GM18907 (cell line): ENCODE results near the gene PSME1.

ENCODE experiments used
- ATAC-seq: cut with Tn5 transposase; IDR thresholded peaks from one replicate; pipeline ENCODE4 v1.9.1; 2021; ENCODE audit warnings: mild to moderate bottlenecking, moderate library complexity; ENCODE audit not compliant: unreplicated experiment

PSME1 gene

GRCh38 chr14:24135834-24136683, at the start of gene PSME1:
TSS of gene PSME1 (plus strand) at chr14:24136194. CDS start at chr14:24136263, 69 bp downstream.
- ATAC-seq: peak; percentile 82

GRCh38 chr14:24087004-24087403, 49.0 kb upstream of the PSME1 start:
- no peak for ATAC-seq

DNA sequence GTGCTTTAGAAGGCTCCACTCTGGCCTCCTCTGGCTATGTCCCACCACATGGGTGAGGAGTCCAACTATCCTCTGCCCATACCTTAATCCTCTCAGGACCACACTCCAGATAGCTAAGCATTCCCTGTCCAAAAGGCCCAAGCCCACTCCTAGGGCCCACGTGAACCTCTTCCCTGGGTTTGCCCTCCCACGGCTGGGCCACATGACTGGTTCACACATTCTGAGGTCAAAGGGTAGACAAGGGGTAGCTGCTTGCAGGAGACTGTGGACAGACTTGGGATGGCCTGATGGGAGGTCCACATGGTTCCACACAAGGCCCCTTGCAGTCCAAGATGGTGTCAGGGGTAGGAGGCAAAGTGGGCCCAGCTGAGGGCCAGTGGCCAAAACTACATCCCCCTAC, 47.9 kb upstream of the PSME1 start:
- ATAC-seq: no peak

GRCh38 chr14:24089890-24090289, 46.1 kb upstream of the PSME1 start:
- ATAC-seq: no peak

DNA sequence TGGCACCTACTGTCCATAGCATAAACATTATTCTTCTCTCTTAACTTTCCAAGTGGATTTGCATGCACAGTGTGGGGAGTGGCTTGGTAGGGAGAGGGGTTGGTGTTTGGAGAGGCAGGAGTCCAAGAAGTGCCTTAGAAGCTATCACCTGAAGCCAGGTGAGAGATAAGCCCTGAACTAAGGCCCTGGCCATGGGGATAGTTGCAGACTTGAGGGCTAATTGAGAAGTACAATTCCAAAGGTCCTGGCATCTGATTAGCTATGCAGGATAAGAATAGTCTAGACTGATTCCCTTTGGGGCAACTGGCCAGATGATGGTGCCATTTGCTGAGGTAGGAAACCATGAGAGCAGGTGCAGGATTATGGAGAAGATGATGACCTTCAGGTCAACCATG, 43.9 kb upstream of the PSME1 start:
- ATAC-seq: no peak

DNA sequence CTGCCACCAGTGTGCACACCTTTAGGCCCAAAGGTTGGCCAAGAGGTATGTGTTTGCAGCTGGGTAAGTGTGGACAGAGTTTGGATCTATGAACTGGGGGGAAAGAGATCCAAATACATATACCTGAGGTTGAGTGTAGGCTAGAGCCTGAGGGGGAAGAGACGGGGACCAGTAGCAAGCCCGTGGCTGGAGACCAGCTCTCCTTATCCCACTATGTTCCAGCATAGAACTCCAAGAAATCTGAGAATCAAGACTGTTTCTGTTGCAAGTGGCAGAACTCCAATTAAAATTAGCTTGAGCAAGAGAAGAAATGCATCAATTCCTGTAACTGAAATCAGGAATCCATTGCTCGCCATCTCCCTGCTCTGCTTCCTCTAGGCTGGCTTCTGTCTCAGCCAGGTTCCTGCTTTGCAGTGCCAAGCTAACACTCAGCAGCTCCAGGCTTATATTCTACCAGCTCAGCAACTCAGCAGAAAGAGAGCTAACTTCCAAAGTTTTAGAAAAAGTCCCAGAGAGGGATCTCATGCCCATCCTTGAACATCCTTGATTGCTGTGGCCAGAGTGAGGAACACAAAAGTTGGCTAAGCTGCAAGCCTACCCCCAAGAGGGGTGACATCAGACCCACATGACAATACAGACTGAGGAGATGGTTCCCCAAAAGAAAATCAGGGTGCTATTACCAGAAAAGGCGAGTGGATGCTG, 43.3 kb upstream of the PSME1 start:
- no peak for ATAC-seq

DNA sequence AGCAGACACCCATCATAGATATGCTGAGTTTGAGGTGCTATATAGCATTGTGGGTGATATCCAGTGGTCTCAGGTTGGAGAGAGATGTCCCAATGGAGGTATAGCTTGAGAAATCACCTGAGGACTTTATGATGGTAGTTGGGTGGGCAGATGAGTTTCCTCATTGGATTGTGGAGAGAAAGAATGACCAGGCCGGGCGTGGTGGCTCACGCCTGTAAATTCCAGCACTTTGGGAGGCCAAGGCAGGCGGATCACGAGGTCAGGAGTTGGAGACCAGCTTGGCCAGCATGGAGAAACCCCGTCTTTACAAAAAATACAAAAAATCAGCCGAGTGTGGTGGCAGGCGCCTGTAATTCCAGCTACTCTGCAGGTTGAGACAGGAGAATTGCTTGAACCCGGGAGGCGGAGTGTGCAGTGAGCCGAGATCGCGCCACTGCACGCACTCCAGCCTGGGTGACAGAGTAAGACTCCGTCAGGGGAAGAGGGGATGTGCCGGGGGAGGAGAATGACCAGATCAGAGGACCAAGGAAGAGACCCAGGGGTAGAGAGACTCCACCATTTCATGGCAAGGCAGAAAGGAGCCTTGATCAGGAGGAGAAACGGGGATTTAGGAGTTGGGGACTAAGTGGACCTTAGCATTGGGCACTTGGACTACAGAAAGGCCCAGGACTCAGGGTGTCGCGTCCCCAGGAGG, 42.6 kb upstream of the PSME1 start:
- no peak for ATAC-seq

GRCh38 chr14:24093901-24094840, 41.8 kb upstream of the PSME1 start, which contains the start of gene PCK2:
TSS of gene PCK2 (plus strand) at chr14:24094311. CDS start at chr14:24094406, 95 bp downstream.
- peak; percentile 60 for ATAC-seq

DNA sequence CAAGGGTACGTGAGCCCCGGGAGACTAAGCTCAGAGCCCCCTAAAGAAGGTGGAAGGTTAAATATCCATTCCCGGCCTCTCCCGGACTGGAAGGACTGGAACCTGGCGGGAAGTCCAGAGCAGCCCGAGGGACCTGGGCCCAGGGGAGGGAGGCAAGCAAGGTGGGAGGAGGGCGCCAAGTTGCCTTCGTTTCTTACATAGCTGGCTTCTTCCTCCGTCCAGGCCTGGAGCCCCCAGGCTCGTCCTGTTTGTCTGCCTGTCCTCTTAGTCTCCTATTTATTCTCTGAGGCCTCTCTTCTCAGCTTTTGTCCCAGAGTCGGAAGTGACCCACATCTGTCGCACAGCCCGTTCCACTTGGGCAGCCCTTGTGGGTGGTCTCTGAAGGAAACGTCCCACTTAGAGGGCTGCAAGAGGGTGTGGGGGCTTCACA, 41.1 kb upstream of the PSME1 start:
- ATAC-seq: peak; percentile 1

DNA sequence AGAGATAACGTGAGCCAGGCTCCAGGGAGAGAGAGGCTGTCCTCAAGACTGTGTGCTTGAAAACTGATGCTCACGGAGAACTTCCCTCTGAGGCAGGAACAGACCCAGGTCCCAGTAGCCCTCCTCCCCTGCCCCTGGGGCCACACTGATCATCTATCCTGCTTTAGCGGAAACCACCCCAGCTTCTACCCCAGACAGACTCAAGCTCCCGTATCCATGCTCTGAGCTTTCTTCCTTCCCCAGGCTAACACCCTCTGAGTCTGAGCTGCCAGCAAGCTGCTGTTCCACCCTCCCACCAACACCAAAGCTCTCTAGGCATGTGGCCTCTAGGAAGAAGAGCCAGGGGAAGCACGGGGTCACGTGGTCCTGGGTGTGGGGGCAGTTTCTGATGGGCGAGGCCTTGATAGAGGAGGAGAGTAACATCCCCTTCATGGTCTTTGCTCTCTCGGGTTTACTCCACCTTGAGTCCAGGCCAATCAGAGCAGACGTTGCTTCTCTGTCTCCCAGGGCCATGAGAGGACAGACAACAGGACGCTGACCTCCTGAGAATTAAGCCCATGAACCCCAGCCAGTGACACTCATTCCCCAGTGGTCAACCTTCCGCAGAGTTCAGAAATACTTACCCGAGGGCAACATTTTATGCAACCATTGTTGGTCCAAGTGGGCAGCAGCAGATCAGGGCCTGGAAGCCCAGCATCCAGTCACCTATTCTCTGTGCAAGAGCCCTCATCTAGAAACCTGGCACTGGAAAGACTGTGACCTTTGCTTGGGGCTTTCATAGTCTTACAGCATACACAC, 40.5 kb upstream of the PSME1 start:
- peak; percentile 70 for ATAC-seq

DNA sequence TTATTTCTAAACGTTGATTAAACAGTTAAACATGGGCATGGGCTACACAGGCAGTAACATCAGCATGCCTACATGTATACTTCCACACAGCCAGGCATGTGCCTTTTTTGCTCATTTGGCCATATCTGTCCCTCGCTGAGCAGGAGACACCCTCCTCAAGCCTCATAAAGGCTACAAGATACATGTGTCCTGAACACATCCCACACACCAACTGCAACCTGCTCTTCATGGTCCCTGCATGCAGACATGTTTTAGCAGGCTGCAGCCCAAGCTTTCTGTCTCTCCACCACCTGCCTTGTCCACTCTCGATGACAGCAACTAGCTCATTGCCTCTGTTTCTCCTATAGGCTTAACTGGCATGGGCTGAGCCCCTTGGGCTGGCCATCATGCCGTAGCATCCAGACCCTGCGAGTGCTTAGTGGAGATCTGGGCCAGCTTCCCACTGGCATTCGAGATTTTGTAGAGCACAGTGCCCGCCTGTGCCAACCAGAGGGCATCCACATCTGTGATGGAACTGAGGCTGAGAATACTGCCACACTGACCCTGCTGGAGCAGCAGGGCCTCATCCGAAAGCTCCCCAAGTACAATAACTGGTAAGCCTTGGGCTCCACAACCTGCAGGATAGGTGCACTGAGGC, 39.3 kb upstream of the PSME1 start:
- no peak for ATAC-seq

GRCh38 chr14:24098229-24098926, 37.6 kb upstream of the PSME1 start:
- no peak for ATAC-seq

DNA sequence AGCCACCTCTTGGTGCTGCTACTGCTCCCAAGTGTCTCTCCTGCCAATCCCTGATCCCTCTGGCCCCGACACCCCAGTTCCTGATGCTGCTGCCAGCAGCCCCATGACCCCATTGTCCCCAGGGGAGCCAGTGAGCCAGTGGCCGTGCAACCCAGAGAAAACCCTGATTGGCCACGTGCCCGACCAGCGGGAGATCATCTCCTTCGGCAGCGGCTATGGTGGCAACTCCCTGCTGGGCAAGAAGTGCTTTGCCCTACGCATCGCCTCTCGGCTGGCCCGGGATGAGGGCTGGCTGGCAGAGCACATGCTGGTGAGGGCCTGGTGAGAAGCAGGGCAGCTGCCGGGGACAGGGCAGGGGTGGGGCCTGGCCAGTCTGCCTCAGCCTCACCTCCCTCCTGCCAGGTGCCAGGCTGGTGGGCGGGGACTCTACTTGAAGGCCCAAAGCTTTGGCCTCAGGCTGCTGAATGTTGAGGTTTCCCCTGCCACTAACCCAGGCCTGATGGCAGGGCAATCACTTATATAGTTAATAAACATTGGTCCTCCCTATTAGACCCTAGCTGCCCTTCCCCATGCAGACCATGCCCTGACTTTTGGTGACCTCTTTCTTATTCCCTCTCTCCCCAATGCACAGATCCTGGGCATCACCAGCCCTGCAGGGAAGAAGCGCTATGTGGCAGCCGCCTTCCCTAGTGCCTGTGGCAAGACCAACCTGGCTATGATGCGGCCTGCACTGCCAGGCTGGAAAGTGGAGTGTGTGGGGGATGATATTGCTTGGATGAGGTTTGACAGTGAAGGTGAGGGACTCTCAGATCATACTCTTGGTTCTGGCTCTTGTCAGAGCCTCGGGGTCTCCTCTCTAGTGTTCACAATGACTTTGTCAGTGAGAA, 36.8 kb upstream of the PSME1 start:
- ATAC-seq: no peak

DNA sequence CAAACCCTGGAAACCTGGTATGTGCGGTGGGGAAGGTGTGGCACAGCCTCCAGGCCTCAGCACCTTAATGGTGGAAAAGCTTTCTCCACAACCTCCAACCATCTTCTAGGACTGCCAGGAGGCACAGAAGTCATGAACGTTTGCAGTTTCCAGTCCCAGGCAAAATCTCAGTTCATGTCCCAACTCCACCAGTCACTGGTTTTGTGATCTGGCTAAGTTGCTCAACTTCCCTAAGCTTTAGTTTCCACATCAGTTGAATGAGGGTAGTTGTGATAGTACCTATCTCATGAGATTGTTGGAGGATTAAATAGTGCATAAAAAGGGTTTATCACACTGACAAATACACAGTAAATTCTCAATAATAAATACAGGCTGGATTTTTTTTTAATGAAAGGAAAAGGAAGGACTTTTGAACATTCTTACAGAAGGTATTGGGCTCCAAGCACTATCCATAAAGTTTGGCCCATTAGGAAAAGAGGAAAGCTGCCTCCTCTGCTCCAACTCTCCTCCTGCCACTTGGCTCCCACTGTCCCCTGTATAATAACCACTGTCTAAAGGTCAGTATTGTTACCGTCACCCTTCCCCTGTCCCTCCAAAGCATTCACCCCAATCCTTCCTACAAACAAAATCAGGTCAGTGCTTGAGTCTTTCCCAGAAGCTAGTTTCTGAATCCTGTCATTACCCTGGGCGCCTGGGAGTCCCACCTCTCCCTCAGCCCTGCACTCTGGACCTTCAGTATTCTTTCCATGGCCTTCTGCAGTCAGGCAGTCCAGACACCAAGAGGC, 35.6 kb upstream of the PSME1 start:
- no peak for ATAC-seq

GRCh38 chr14:24100982-24101494, 35.0 kb upstream of the PSME1 start:
- no peak for ATAC-seq

- ATAC-seq: no peak
These were observed 33.5 kb upstream of the PSME1 start for GRCh38 chr14:24102357-24103048.
